Liver (tissue), 9 donors: ENCODE measurements around the gene HGD. TPM values are rescaled to one million over a fixed set of nuclear protein-coding genes. Genes with fewer than 3 reads are reported as not detected.

Experiments used
- DNase-seq: peaks from one replicate; pipeline ENCODE4 v3.0.0-alpha.2; 2017; ENCODE audit warnings: low spot score
- H3K27ac ChIP-seq, 2 donors: one replicate each; pipeline ENCODE4 v1.7.0; 2013; ENCODE audit warnings: inconsistent platforms in 2 of 2, low read length in 2 of 2, control low read depth in 1 of 2, low read depth in 1 of 2, mild to moderate bottlenecking in 1 of 2
- H3K27me3 ChIP-seq, 4 donors: one replicate each; pipeline versions ENCODE4 v1.6.1 to v1.7.0; 2013; ENCODE audit warnings: low read length in 3 of 4, inconsistent platforms in 1 of 4, mild to moderate bottlenecking in 1 of 4, moderate library complexity in 1 of 4; ENCODE audit not compliant: control insufficient read depth in 4 of 4, insufficient read depth in 4 of 4
- H3K36me3 ChIP-seq, 4 donors: one replicate each; pipeline versions ENCODE4 v1.6.1 to v1.7.0; 2013; ENCODE audit warnings: low read length in 3 of 4, mild to moderate bottlenecking in 3 of 4, low read depth in 1 of 4, moderate library complexity in 1 of 4; ENCODE audit not compliant: control insufficient read depth in 4 of 4, insufficient read depth in 3 of 4
- H3K4me1 ChIP-seq, 4 donors: one replicate each; pipeline versions ENCODE4 v1.6.1 to v1.7.0; 2013; ENCODE audit warnings: low read length in 3 of 4, mild to moderate bottlenecking in 3 of 4, moderate library complexity in 1 of 4; ENCODE audit not compliant: control insufficient read depth in 4 of 4, insufficient read depth in 4 of 4
- H3K4me3 ChIP-seq, 3 donors: one replicate each; pipeline versions ENCODE4 v1.6.1 to v1.7.0; 2013; ENCODE audit warnings: low read length in 3 of 3, control low read depth in 1 of 3, low read depth in 1 of 3, mild to moderate bottlenecking in 1 of 3
- H3K9ac ChIP-seq, 2 donors: one replicate each; pipeline ENCODE4 v1.7.0; 2013; ENCODE audit warnings: low read length in 2 of 2, mild to moderate bottlenecking in 2 of 2, moderate library complexity in 2 of 2, control low read depth in 1 of 2, low read depth in 1 of 2
- H3K9me3 ChIP-seq, 4 donors: one replicate each; pipeline versions ENCODE4 v1.6.1 to v1.7.0; 2013; ENCODE audit warnings: low read length in 3 of 4; ENCODE audit not compliant: control insufficient read depth in 4 of 4
- ATF3 ChIP-seq: IDR thresholded peaks from 2 replicates; pipeline ENCODE4 v1.6.1; 2016; ENCODE audit warnings: antibody characterized with exemption
- CTCF ChIP-seq: fragments of 150-350 bp; IDR thresholded peaks from 2 replicates; pipeline ENCODE4 v1.5.1; 2017; ENCODE audit warnings: improper control_type of control experiment, low read depth, low read length; ENCODE audit not compliant: missing input control
- EGR1 ChIP-seq, 2 donors: IDR thresholded peaks; 2 replicates each; pipeline ENCODE4 v1.6.1; 2016 to 2018; ENCODE audit warnings: antibody characterized with exemption in 2 of 2, low read depth in 2 of 2
- FOXA1 ChIP-seq: IDR thresholded peaks from 2 replicates; pipeline ENCODE4 v1.6.1; 2016; ENCODE audit warnings: antibody characterized with exemption
- FOXA2 ChIP-seq: IDR thresholded peaks from 2 replicates; pipeline ENCODE4 v1.6.1; 2016; ENCODE audit warnings: antibody characterized with exemption
- GABPA ChIP-seq, 2 donors: IDR thresholded peaks in 1 of 2; conservative IDR thresholded peaks in 1 of 2; 2 replicates each; pipeline ENCODE4 v1.6.1; 2016; ENCODE audit warnings: antibody characterized with exemption in 2 of 2, mild to moderate bottlenecking in 1 of 2, moderate library complexity in 1 of 2
- HNF4A ChIP-seq, 2 donors: conservative IDR thresholded peaks; 2 replicates each; pipeline ENCODE4 v1.6.1; 2016; ENCODE audit warnings: antibody characterized with exemption in 2 of 2, mild to moderate bottlenecking in 2 of 2
- HNF4G ChIP-seq: IDR thresholded peaks from 2 replicates; pipeline ENCODE4 v1.6.1; 2016; ENCODE audit warnings: antibody characterized with exemption
- JUND ChIP-seq, 2 donors: IDR thresholded peaks; 2 replicates each; pipeline ENCODE4 v1.6.1; 2016; ENCODE audit warnings: antibody characterized with exemption in 2 of 2
- NR2F2 ChIP-seq: IDR thresholded peaks from 2 replicates; pipeline ENCODE4 v1.6.1; 2016; ENCODE audit warnings: antibody characterized with exemption
- RAD21 ChIP-seq, 2 donors: IDR thresholded peaks; 2 replicates each; pipeline ENCODE4 v1.6.1; 2016; ENCODE audit warnings: antibody characterized with exemption in 2 of 2, mild to moderate bottlenecking in 2 of 2
- REST ChIP-seq: IDR thresholded peaks from 2 replicates; pipeline ENCODE4 v1.6.1; 2016; ENCODE audit warnings: antibody characterized with exemption, mild to moderate bottlenecking
- RXRA ChIP-seq, 2 donors: IDR thresholded peaks; 2 replicates each; pipeline ENCODE4 v1.6.1; 2017 to 2018; ENCODE audit warnings: antibody characterized with exemption in 2 of 2, mild to moderate bottlenecking in 1 of 2
- SP1 ChIP-seq: IDR thresholded peaks from 2 replicates; pipeline ENCODE4 v1.6.1; 2018; ENCODE audit warnings: antibody characterized with exemption, mild to moderate bottlenecking
- TAF1 ChIP-seq: conservative IDR thresholded peaks from 2 replicates; pipeline ENCODE4 v1.6.1; 2016; ENCODE audit warnings: antibody characterized with exemption, mild to moderate bottlenecking
- YY1 ChIP-seq: IDR thresholded peaks from 2 replicates; pipeline ENCODE4 v1.6.1; 2016; ENCODE audit warnings: antibody characterized with exemption, mild to moderate bottlenecking
- ZBTB33 ChIP-seq: IDR thresholded peaks from 2 replicates; pipeline ENCODE4 v1.6.1; 2016; ENCODE audit warnings: antibody characterized with exemption
- WGBS: extraction: QIAGEN DNeasy Blood & Tissue Kit; methylation state at CpG from one replicate; pipeline ENCODE4 v1.1.7; 2013; 5-methylcytosine and 5-hydroxymethylcytosine counted together
- polyA plus RNA-seq, 2 donors: library from polyadenylated mRNA; stranded (reverse) in 1 of 2; unstranded in 1 of 2; fragments of 200-250 nt in 1 of 2; fragments of >200 nt in 1 of 2; fragmentation: Nextera tagmentation in 1 of 2; extraction: Ambion mirVana in 1 of 2; gene quantifications; one replicate each; pipeline versions ENCODE4 v1.2.1 to v1.2.3, GENCODE V29; 2013 to 2015
- total RNA-seq, 2 donors: library from RNA; depleted of rRNA; stranded (reverse); fragments of >200 nt; gene quantifications; one replicate each; pipeline ENCODE4 v1.2.3, GENCODE V29; 2014
- TF ChIP-seq, protein P1 (sequence below): IDR thresholded peaks from 2 replicates; pipeline ENCODE4 v1.6.1; 2016; ENCODE audit warnings: antibody characterized with exemption
- donor health status: healthy.
- donor health status: healthy.
- donor health status: healthy.
- donor health status: healthy.
- donor health status: healthy.

HGD gene
- total and polyA plus RNA-seq, 4 donors: 83.5 to 326 (median 246) TPM

- Histone ChIP-seq H3K9ac (no peak overlapping the region), H3K9me3 (no peaks in the 10 kb centered on the region), H3K27ac (no peak overlapping the region), H3K4me1 (no peaks in the 10 kb centered on the region), H3K36me3 (peaks cover 2 to 56% (median 33%) of the 10 kb centered on the region in 4 donors), H3K27me3 (no peaks in the 10 kb centered on the region), H3K4me3 (no peak overlapping the region)
- no peak for DNase-seq
- TF ChIP-seq ZBTB33 (no peak), TAF1 (no peak), SP1 (no peak), GABPA (IDR thresholded peaks at IDR 0.05 in 1 of 2, conservative IDR thresholded peaks at IDR 0.05 in 1 of 2) (no peak), ATF3 (no peak), HNF4G (no peak), HNF4A (conservative IDR thresholded peaks at IDR 0.05) (no peak), FOXA2 (no peak), RXRA (IDR thresholded peaks at IDR 0.05) (no peak), RAD21 (IDR thresholded peaks at IDR 0.05) (no peak), FOXA1 (no peak), REST (no peak), JUND (IDR thresholded peaks at IDR 0.05) (no peak), NR2F2 (no peak), EGR1 (IDR thresholded peaks at IDR 0.05; ENCODE audit: low read depth in 2 of 2) (no peak)
- TF ChIP-seq, protein P1, sequence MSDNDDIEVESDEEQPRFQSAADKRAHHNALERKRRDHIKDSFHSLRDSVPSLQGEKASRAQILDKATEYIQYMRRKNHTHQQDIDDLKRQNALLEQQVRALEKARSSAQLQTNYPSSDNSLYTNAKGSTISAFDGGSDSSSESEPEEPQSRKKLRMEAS: no peak
Observed at GRCh38 chr3:120664926-120665325, 17.1 kb downstream of the HGD start.

- Histone ChIP-seq H3K9ac (no peak overlapping the region), H3K27me3 (no peaks in the 10 kb centered on the region), H3K4me3 (no peak overlapping the region), H3K27ac (no peak overlapping the region), H3K4me1 (no peaks in the 10 kb centered on the region), H3K9me3 (no peaks in the 10 kb centered on the region), H3K36me3 (peaks cover 2 to 48% (median 25%) of the 10 kb centered on the region in 4 donors)
- DNase-seq: no peak
- 68% methylated on average over 5 of the region's 5 CpGs for WGBS
- TF ChIP-seq SP1 (no peak), ZBTB33 (no peak), YY1 (no peak), RAD21 (IDR thresholded peaks at IDR 0.05) (no peak), TAF1 (no peak), RXRA (IDR thresholded peaks at IDR 0.05) (no peak), EGR1 (IDR thresholded peaks at IDR 0.05; ENCODE audit: low read depth in 2 of 2) (no peak), HNF4A (conservative IDR thresholded peaks at IDR 0.05) (no peak), FOXA1 (no peak), CTCF (no peak), REST (no peak), GABPA (IDR thresholded peaks at IDR 0.05 in 1 of 2, conservative IDR thresholded peaks at IDR 0.05 in 1 of 2) (no peak), NR2F2 (no peak)
- TF ChIP-seq, protein P1: no peak
Observed at GRCh38 chr3:120661945-120662344, 20.1 kb downstream of the HGD start.
